DND-41 (cell line): ENCODE measurements around the gene DCAF5.

Experiments used
- EZH2 ChIP-seq: IDR thresholded peaks from 3 replicates; pipeline ENCODE4 v1.6.1; 2012; ENCODE audit warnings: borderline replicate concordance, low read depth, mild to moderate bottlenecking, moderate library complexity, low read length, inconsistent platforms; ENCODE audit not compliant: severe bottlenecking
- TF ChIP-seq, protein P1 (sequence below): IDR thresholded peaks from 2 replicates; pipeline ENCODE4 v1.5.1; 2012; ENCODE audit warnings: borderline replicate concordance, low read length, moderate library complexity, mild to moderate bottlenecking; ENCODE audit not compliant: poor library complexity, severe bottlenecking; ENCODE audit errors: extremely low read depth

DNA sequence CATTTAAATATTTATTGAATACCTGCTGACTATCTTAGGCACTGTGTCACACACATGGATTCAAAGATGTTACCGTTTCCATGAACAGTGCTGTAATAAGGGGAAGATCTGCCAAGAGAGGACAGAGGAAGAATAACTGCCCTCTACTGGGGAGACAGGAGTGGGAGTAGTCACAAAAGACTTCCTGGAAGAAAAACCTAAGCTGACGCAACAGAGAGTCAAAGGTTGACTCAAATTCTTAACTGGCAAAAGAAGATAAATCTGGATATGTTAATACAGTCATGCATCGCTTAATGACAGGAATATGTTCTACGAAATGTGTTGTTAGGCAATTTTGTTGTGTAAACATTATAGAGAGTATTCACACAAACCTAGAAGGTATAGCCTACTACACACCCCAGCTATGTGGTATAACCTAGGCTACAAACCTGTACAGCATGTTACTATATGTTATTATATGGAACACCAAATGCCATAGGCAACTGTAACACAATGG is 51.5 kb downstream of the DCAF5 start:
- TF ChIP-seq, protein P1, sequence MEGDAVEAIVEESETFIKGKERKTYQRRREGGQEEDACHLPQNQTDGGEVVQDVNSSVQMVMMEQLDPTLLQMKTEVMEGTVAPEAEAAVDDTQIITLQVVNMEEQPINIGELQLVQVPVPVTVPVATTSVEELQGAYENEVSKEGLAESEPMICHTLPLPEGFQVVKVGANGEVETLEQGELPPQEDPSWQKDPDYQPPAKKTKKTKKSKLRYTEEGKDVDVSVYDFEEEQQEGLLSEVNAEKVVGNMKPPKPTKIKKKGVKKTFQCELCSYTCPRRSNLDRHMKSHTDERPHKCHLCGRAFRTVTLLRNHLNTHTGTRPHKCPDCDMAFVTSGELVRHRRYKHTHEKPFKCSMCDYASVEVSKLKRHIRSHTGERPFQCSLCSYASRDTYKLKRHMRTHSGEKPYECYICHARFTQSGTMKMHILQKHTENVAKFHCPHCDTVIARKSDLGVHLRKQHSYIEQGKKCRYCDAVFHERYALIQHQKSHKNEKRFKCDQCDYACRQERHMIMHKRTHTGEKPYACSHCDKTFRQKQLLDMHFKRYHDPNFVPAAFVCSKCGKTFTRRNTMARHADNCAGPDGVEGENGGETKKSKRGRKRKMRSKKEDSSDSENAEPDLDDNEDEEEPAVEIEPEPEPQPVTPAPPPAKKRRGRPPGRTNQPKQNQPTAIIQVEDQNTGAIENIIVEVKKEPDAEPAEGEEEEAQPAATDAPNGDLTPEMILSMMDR: peak; percentile 49
- no peak for TF ChIP-seq EZH2
